ENCODE data around the gene RALGPS1. TPM values are rescaled to one million over a fixed set of nuclear protein-coding genes. Genes with fewer than 3 reads are reported as not detected.

The RALGPS1 gene
- total RNA-seq, 2 donors from 2014 or later = 9.3 to 12.6 TPM

GRCh38 chr9:127033061-127033460, 118.5 kb downstream of the RALGPS1 start:
- Mint-ChIP-seq H3K4me3 (no peak overlapping the region), H3K27ac (no peak overlapping the region), H3K27me3 (no peaks in the 10 kb centered on the region), H3K36me3 (ENCODE audit: low read depth) (peaks cover 13% of the 10 kb centered on the region), H3K4me1 (peaks cover 7% of the 10 kb centered on the region)
- no peaks in the 10 kb centered on the region for H3K9me3 ChIP-seq (ENCODE audit: control insufficient read depth, low read length, poor library complexity, severe bottlenecking)
- ATAC-seq (no peak), DNase-seq (no peak)

- Mint-ChIP-seq H3K4me3 (no peak overlapping the region), H3K4me1 (peaks cover 7% of the 10 kb centered on the region), H3K27ac (no peak overlapping the region), H3K36me3 (ENCODE audit: low read depth) (peaks cover 13% of the 10 kb centered on the region), H3K27me3 (no peaks in the 10 kb centered on the region)
- ATAC-seq (no peak), DNase-seq (no peak)
- H3K9me3 ChIP-seq (ENCODE audit: control insufficient read depth, low read length, poor library complexity, severe bottlenecking) = no peaks in the 10 kb centered on the region
These were observed 119.2 kb downstream of the RALGPS1 start for GRCh38 chr9:127033789-127034188.

- Mint-ChIP-seq H3K36me3 (ENCODE audit: low read depth) (peaks cover 13% of the 10 kb centered on the region), H3K27ac (no peak overlapping the region), H3K4me1 (peaks cover 7% of the 10 kb centered on the region), H3K4me3 (no peak overlapping the region), H3K27me3 (no peaks in the 10 kb centered on the region)
- DNase-seq = no peak
- H3K9me3 ChIP-seq (ENCODE audit: control insufficient read depth, low read length, poor library complexity, severe bottlenecking) = no peaks in the 10 kb centered on the region
- ATAC-seq = no peak
These were observed 120.1 kb downstream of the RALGPS1 start for GRCh38 chr9:127034691-127035090.

- H3K27me3 Mint-ChIP-seq = no peaks in the 10 kb centered on the region
- ATAC-seq = no peak
- no peaks in the 10 kb centered on the region for H3K9me3 ChIP-seq (ENCODE audit: control insufficient read depth, low read length, poor library complexity, severe bottlenecking)
- H3K36me3 Mint-ChIP-seq (ENCODE audit: low read depth) = peaks cover 11% of the 10 kb centered on the region
- H3K4me3 Mint-ChIP-seq = no peak overlapping the region
- no peak for DNase-seq
- H3K4me1 Mint-ChIP-seq = peaks cover 3% of the 10 kb centered on the region
- no peak overlapping the region for H3K27ac Mint-ChIP-seq
These were observed 120.8 kb downstream of the RALGPS1 start for GRCh38 chr9:127035423-127035822.

- H3K9me3 ChIP-seq (ENCODE audit: control insufficient read depth, low read length, poor library complexity, severe bottlenecking) = no peaks in the 10 kb centered on the region
- peaks cover 11% of the 10 kb centered on the region for H3K36me3 Mint-ChIP-seq (ENCODE audit: low read depth)
- peaks cover 2% of the 10 kb centered on the region for H3K4me1 Mint-ChIP-seq
- H3K4me3 Mint-ChIP-seq = no peak overlapping the region
- H3K27ac Mint-ChIP-seq = no peak overlapping the region
- ATAC-seq (no peak), DNase-seq (no peak)
- no peaks in the 10 kb centered on the region for H3K27me3 Mint-ChIP-seq
These were observed 121.4 kb downstream of the RALGPS1 start for GRCh38 chr9:127035948-127036347.

- no peaks in the 10 kb centered on the region for H3K9me3 ChIP-seq (ENCODE audit: control insufficient read depth, low read length, poor library complexity, severe bottlenecking)
- Mint-ChIP-seq H3K27ac (no peak overlapping the region), H3K36me3 (ENCODE audit: low read depth) (peaks cover 11% of the 10 kb centered on the region), H3K4me1 (peaks cover 2% of the 10 kb centered on the region), H3K4me3 (no peak overlapping the region), H3K27me3 (no peaks in the 10 kb centered on the region)
- DNase-seq = no peak
- no peak for ATAC-seq
These were observed 121.9 kb downstream of the RALGPS1 start for GRCh38 chr9:127036437-127036836.

- no peaks in the 10 kb centered on the region for H3K27me3 Mint-ChIP-seq
- H3K4me1 Mint-ChIP-seq = peaks cover 2% of the 10 kb centered on the region
- H3K27ac Mint-ChIP-seq = no peak overlapping the region
- H3K9me3 ChIP-seq (ENCODE audit: control insufficient read depth, low read length, poor library complexity, severe bottlenecking) = no peaks in the 10 kb centered on the region
- H3K36me3 Mint-ChIP-seq (ENCODE audit: low read depth) = peaks cover 11% of the 10 kb centered on the region
- H3K4me3 Mint-ChIP-seq = no peak overlapping the region
- no peak for ATAC-seq
- DNase-seq = no peak
These were observed 123.9 kb downstream of the RALGPS1 start for GRCh38 chr9:127038531-127038930.

- H3K36me3 Mint-ChIP-seq (ENCODE audit: low read depth) = peaks cover 9% of the 10 kb centered on the region
- H3K4me3 Mint-ChIP-seq = no peak overlapping the region
- H3K9me3 ChIP-seq (ENCODE audit: control insufficient read depth, low read length, poor library complexity, severe bottlenecking) = no peaks in the 10 kb centered on the region
- H3K4me1 Mint-ChIP-seq = no peaks in the 10 kb centered on the region
- H3K27ac Mint-ChIP-seq = no peak overlapping the region
- no peak for DNase-seq
- H3K27me3 Mint-ChIP-seq = no peaks in the 10 kb centered on the region
- no peak for ATAC-seq
These were observed 124.9 kb downstream of the RALGPS1 start for GRCh38 chr9:127039492-127039891.

GRCh38 chr9:127045148-127045547, 130.6 kb downstream of the RALGPS1 start:
- Mint-ChIP-seq H3K36me3 (ENCODE audit: low read depth) (no peaks in the 10 kb centered on the region), H3K4me3 (no peak overlapping the region), H3K27me3 (no peaks in the 10 kb centered on the region), H3K27ac (no peak overlapping the region), H3K4me1 (peaks cover 22% of the 10 kb centered on the region)
- H3K9me3 ChIP-seq (ENCODE audit: control insufficient read depth, low read length, poor library complexity, severe bottlenecking) = no peaks in the 10 kb centered on the region
- DNase-seq (no peak), ATAC-seq (no peak)

- H3K36me3 Mint-ChIP-seq (ENCODE audit: low read depth) = no peaks in the 10 kb centered on the region
- H3K27ac Mint-ChIP-seq = peak overlapping the region; percentile 77
- peaks cover 26% of the 10 kb centered on the region for H3K4me1 Mint-ChIP-seq
- no peaks in the 10 kb centered on the region for H3K27me3 Mint-ChIP-seq
- ATAC-seq (no peak), DNase-seq (no peak)
- peak overlapping the region; percentile 46 for H3K4me3 Mint-ChIP-seq
- no peaks in the 10 kb centered on the region for H3K9me3 ChIP-seq (ENCODE audit: control insufficient read depth, low read length, poor library complexity, severe bottlenecking)
These were observed 133.4 kb downstream of the RALGPS1 start for GRCh38 chr9:127047971-127048370.

GRCh38 chr9:127049044-127049443, 134.5 kb downstream of the RALGPS1 start:
- peak overlapping the region; percentile 77 for H3K27ac Mint-ChIP-seq
- H3K9me3 ChIP-seq (ENCODE audit: control insufficient read depth, low read length, poor library complexity, severe bottlenecking) = no peaks in the 10 kb centered on the region
- peak overlapping the region; percentile 86 for H3K4me3 Mint-ChIP-seq
- peak; percentile 66 for ATAC-seq
- no peaks in the 10 kb centered on the region for H3K27me3 Mint-ChIP-seq
- H3K36me3 Mint-ChIP-seq (ENCODE audit: low read depth) = no peaks in the 10 kb centered on the region
- DNase-seq = no peak
- peaks cover 26% of the 10 kb centered on the region for H3K4me1 Mint-ChIP-seq

- no peaks in the 10 kb centered on the region for H3K9me3 ChIP-seq (ENCODE audit: control insufficient read depth, low read length, poor library complexity, severe bottlenecking)
- no peak for ATAC-seq
- peak overlapping the region; percentile 34 for H3K4me3 Mint-ChIP-seq
- no peak for DNase-seq
- H3K27ac Mint-ChIP-seq = no peak overlapping the region
- H3K36me3 Mint-ChIP-seq (ENCODE audit: low read depth) = no peaks in the 10 kb centered on the region
- peaks cover 26% of the 10 kb centered on the region for H3K4me1 Mint-ChIP-seq
- H3K27me3 Mint-ChIP-seq = no peaks in the 10 kb centered on the region
These were observed 135.0 kb downstream of the RALGPS1 start for GRCh38 chr9:127049581-127049980.

- H3K36me3 Mint-ChIP-seq (ENCODE audit: low read depth) = no peaks in the 10 kb centered on the region
- no peak overlapping the region for H3K27ac Mint-ChIP-seq
- ATAC-seq = no peak
- no peaks in the 10 kb centered on the region for H3K27me3 Mint-ChIP-seq
- peaks cover 26% of the 10 kb centered on the region for H3K4me1 Mint-ChIP-seq
- no peak for DNase-seq
- no peaks in the 10 kb centered on the region for H3K9me3 ChIP-seq (ENCODE audit: control insufficient read depth, low read length, poor library complexity, severe bottlenecking)
- peak overlapping the region; percentile 68 for H3K4me3 Mint-ChIP-seq
These were observed 135.6 kb downstream of the RALGPS1 start for GRCh38 chr9:127050152-127050551.

- DNase-seq (no peak), ATAC-seq (no peak)
- Mint-ChIP-seq H3K4me3 (no peak overlapping the region), H3K27me3 (no peaks in the 10 kb centered on the region), H3K4me1 (peaks cover 23% of the 10 kb centered on the region), H3K27ac (no peak overlapping the region), H3K36me3 (ENCODE audit: low read depth) (no peaks in the 10 kb centered on the region)
- H3K9me3 ChIP-seq (ENCODE audit: control insufficient read depth, low read length, poor library complexity, severe bottlenecking) = no peaks in the 10 kb centered on the region
These were observed 136.0 kb downstream of the RALGPS1 start for GRCh38 chr9:127050591-127051001.

Measured in T-helper 17 cell (primary cell).